ENCODE results near the gene DCC. TPM values are rescaled to one million over a fixed set of nuclear protein-coding genes. Genes with fewer than 3 reads are reported as not detected.
A peak's percentile ranks its signal among the peaks of the same experiment; 100 is the strongest.

The DCC gene
- total and polyA plus RNA-seq, 2 of the 8 experiments (the other 6 are each of a cell fraction or from before 2014, with no cell fraction given) = 0.14 to 1.4 TPM

DNA sequence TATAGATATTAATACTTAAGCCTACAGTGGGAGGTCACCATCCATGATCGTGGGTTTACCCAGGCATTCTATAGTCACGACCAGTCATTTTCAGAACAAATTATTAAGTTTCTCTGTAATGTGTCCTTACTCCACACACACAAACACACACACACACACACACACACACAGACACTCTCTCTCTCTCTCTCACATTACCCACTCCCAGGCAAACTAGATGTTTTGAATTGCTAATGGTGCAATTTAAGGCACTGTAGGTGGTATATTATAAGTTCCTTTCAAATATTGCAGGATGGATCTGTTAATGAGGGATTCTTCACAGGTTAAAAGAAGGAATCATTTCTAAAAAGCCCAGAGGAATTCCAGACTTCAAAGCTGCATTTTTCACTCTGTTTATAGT lies 1226.6 kb downstream of the DCC start:
- Histone ChIP-seq H3K4me3 (ENCODE audit: extremely low read depth in 1 of 4, insufficient read depth in 2 of 4, low read depth in 3 of 4, low read length in 4 of 4) (no peak overlapping the region), H2BK12ac (ENCODE audit: low read depth, low read length) (no peak overlapping the region), H3K14ac (ENCODE audit: insufficient read length) (no peak overlapping the region), H2BK5ac (ENCODE audit: low read depth, low read length) (peak overlapping the region; percentile 76; the same call in 1 of the 2 replicates), H3K23ac (ENCODE audit: insufficient read length) (no peak overlapping the region), H3K79me2 (ENCODE audit: control insufficient read depth in 1 of 2, insufficient read depth in 2 of 2, low read length in 2 of 2) (no peaks in the 10 kb centered on the region; a peak in 1 of 4 replicates), H2BK120ac (replicated peaks; ENCODE audit: low read depth, low read length) (no peak overlapping the region), H2BK15ac (ENCODE audit: low read length) (no peak overlapping the region), H3K4ac (replicated peaks; ENCODE audit: insufficient read length, low read depth, low read length) (no peak overlapping the region), H3K9ac (replicated peaks in 1 of 4; ENCODE audit: extremely low read depth in 1 of 4, low read depth in 3 of 4, low read length in 3 of 4) (no peak overlapping the region), H3K4me2 (ENCODE audit: insufficient read depth in 1 of 2, low read depth in 2 of 2, low read length in 2 of 2) (no peak overlapping the region), H3K23me2 (ENCODE audit: low read depth, low read length) (no peaks in the 10 kb centered on the region), H4K8ac (ENCODE audit: extremely low read depth, insufficient read depth, low read length) (no peak overlapping the region), H3K18ac (ENCODE audit: extremely low read depth, low read length) (no peak overlapping the region), H3K36me3 (ENCODE audit: control insufficient read depth in 2 of 4, insufficient read depth in 4 of 4, low read length in 3 of 4) (no peaks in the 10 kb centered on the region), H3K27ac (ENCODE audit: low read depth, low read length) (no peak overlapping the region), H2BK20ac (ENCODE audit: low read length) (no peak overlapping the region), H3K9me3 (ENCODE audit: insufficient read depth in 2 of 2, low read depth in 1 of 2, low read length in 1 of 2) (no peaks in the 10 kb centered on the region), H4K91ac (replicated peaks; ENCODE audit: insufficient read length, low read length) (no peak overlapping the region), H4K5ac (ENCODE audit: insufficient read length, low read depth, low read length) (no peak overlapping the region), H2AFZ (ENCODE audit: low read length) (no peak overlapping the region), H3K4me1 (replicated peaks in 1 of 4; ENCODE audit: control insufficient read depth in 3 of 4, insufficient read depth in 4 of 4, low read length in 3 of 4) (peaks cover 0 to 3% (median 1%) of the 10 kb centered on the region in 4 experiments; a peak in 2 of 7 replicates), H2AK5ac (ENCODE audit: low read depth, low read length) (no peak overlapping the region), H3K27me3 (replicated peaks in 1 of 4; ENCODE audit: control insufficient read depth in 3 of 4, extremely low read depth in 1 of 4, insufficient read depth in 3 of 4, low read length in 3 of 4) (no peaks in the 10 kb centered on the region), H3K79me1 (ENCODE audit: low read depth, low read length) (no peaks in the 10 kb centered on the region), H3K56ac (replicated peaks; ENCODE audit: insufficient read length, low read depth, low read length) (no peak overlapping the region), H4K20me1 (replicated peaks in 1 of 2; ENCODE audit: control insufficient read depth in 1 of 2, insufficient read depth in 2 of 2, low read length in 2 of 2) (no peaks in the 10 kb centered on the region)
- POLR2A ChIA-PET (ENCODE audit: partially characterized antibody) = no interaction called here
- CTCF ChIA-PET (ENCODE audit: partially characterized antibody) = interaction anchor here (1.0 to 1.9 kb wide), 7 partner anchors 10 to 553 kb away, joined by 3 to 10 read pairs (median 3); no protein-coding TSS in a partner anchor
- TF ChIP-seq JUN (IDR thresholded peaks at IDR 0.05; ENCODE audit: low read depth, low read length) (no peak), HDAC2 (IDR thresholded peaks at IDR 0.05; ENCODE audit: borderline replicate concordance in 1 of 2, low read depth in 2 of 2, low read length in 2 of 2) (0 out of 4 replicates have a peak, but pooled peaks of 1 of the 2 experiments have one; percentile 16), BACH1 (IDR thresholded peaks at IDR 0.05; ENCODE audit: low read length) (no peak), SP1 (IDR thresholded peaks at IDR 0.05; ENCODE audit: low read depth, low read length) (0 out of 2 replicates have a peak, but pooled peaks have one; percentile 29), KDM1A (IDR thresholded peaks at IDR 0.05; ENCODE audit: borderline replicate concordance, low read length) (no peak), POLR2AphosphoS5 (IDR thresholded peaks at IDR 0.05; ENCODE audit: low read depth, low read length) (no peak), NANOG (IDR thresholded peaks at IDR 0.05; ENCODE audit: insufficient read depth, low read depth, low read length, poor library complexity, severe bottlenecking) (peak; percentile 53), GTF2F1 (IDR thresholded peaks at IDR 0.05; ENCODE audit: borderline replicate concordance, low read depth, low read length) (no peak)
- WGBS, 2 experiments (ENCODE audit: extremely low coverage in 1 of 2, insufficient coverage in 1 of 2, insufficient read length in 1 of 2, insufficient replicate concordance in 2 of 2, low coverage in 1 of 2, low lambda C conversion rate in 2 of 2, missing lambda C conversion rate in 1 of 2) = 66% methylated on average over 2 of the region's 2 CpGs; no CpG with 5 or more reads in 1 of the 2 experiments
- DNase-seq (ENCODE audit: low read depth in 1 of 2, low spot score in 2 of 2) (no peak), FAIRE-seq (no peak)

Data from H1 (cell line).